ENCODE results near the gene POLA1. TPM values are rescaled to one million over a fixed set of nuclear protein-coding genes. Genes with fewer than 3 reads are reported as not detected.

POLA1 gene
- total RNA-seq, 1 donor from 2014 or later = 40.1 TPM

- no peak for DNase-seq
Measured at GRCh38 chrX:24692305-24692704, 1.4 kb upstream of the POLA1 start.

GRCh38 chrX:24694825-24695224 is 1.1 kb downstream of the POLA1 start:
- DNase-seq = no peak

- DNase-seq = no peak
Measured at GRCh38 chrX:24696294-24696693, 2.6 kb downstream of the POLA1 start.

GRCh38 chrX:24702362-24703184 is 8.9 kb downstream of the POLA1 start:
- no peak for DNase-seq

GRCh38 chrX:24703185-24703494 is 9.4 kb downstream of the POLA1 start:
- DNase-seq = no peak

- no peak for DNase-seq
Measured at GRCh38 chrX:24718771-24719170, 25.1 kb downstream of the POLA1 start.

GRCh38 chrX:24720036-24720435 is 26.3 kb downstream of the POLA1 start:
- no peak for DNase-seq

GRCh38 chrX:24728530-24728929 is 34.8 kb downstream of the POLA1 start:
- no peak for DNase-seq

GRCh38 chrX:24732766-24733500 is 39.2 kb downstream of the POLA1 start:
- DNase-seq = no peak

- no peak for DNase-seq
Measured at GRCh38 chrX:24741330-24741729, 47.6 kb downstream of the POLA1 start.

GRCh38 chrX:24748196-24748595 is 54.5 kb downstream of the POLA1 start:
- no peak for DNase-seq

GRCh38 chrX:24759786-24760185 is 66.1 kb downstream of the POLA1 start:
- DNase-seq = no peak

- no peak for DNase-seq
Measured at GRCh38 chrX:24760363-24761000, 66.8 kb downstream of the POLA1 start.

- DNase-seq = no peak
Measured at GRCh38 chrX:24761306-24761705, 67.6 kb downstream of the POLA1 start.

GRCh38 chrX:24763989-24764388 is 70.3 kb downstream of the POLA1 start:
- no peak for DNase-seq

- no peak for DNase-seq
Measured at GRCh38 chrX:24767557-24767956, 73.8 kb downstream of the POLA1 start.

GRCh38 chrX:24768556-24768955 is 74.8 kb downstream of the POLA1 start:
- DNase-seq = no peak

- DNase-seq = no peak
Measured at GRCh38 chrX:24774650-24775049, 80.9 kb downstream of the POLA1 start.

GRCh38 chrX:24775891-24776290 is 82.2 kb downstream of the POLA1 start:
- no peak for DNase-seq

GRCh38 chrX:24777660-24778059 is 83.9 kb downstream of the POLA1 start:
- no peak for DNase-seq

GRCh38 chrX:24782011-24782410 is 88.3 kb downstream of the POLA1 start:
- no peak for DNase-seq

- no peak for DNase-seq
Measured at GRCh38 chrX:24789047-24789446, 95.3 kb downstream of the POLA1 start.

- DNase-seq = no peak
Measured at GRCh38 chrX:24790166-24790565, 96.4 kb downstream of the POLA1 start.

- DNase-seq = no peak
Measured at GRCh38 chrX:24796204-24796603, 102.5 kb downstream of the POLA1 start.
